Measurements from ENCODE around the gene TREML4.

DNA sequence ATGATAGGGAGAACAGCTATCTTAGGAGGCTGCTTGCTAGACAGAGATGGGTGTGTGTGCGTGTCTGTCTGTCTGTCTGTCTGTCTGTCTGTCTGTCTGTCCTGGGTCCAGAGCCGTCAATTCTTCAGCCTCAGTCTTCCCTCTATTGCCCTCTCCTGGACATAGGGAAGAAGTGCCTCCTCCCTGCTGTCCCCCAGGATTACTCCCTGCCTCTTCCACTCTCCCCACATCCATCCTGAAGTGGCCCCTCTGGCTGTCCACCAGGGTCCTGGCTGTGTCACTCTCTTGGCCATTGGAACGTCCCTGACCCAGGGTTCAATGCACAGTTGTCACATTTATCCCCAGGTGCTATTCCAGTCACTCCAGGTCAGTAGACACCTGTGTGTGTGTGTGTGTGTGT, 37.4 kb upstream of the TREML4 start:
- TF ChIP-seq POLR2A (IDR thresholded peaks at IDR 0.05): no peak
- TF ChIP-seq, protein P1, sequence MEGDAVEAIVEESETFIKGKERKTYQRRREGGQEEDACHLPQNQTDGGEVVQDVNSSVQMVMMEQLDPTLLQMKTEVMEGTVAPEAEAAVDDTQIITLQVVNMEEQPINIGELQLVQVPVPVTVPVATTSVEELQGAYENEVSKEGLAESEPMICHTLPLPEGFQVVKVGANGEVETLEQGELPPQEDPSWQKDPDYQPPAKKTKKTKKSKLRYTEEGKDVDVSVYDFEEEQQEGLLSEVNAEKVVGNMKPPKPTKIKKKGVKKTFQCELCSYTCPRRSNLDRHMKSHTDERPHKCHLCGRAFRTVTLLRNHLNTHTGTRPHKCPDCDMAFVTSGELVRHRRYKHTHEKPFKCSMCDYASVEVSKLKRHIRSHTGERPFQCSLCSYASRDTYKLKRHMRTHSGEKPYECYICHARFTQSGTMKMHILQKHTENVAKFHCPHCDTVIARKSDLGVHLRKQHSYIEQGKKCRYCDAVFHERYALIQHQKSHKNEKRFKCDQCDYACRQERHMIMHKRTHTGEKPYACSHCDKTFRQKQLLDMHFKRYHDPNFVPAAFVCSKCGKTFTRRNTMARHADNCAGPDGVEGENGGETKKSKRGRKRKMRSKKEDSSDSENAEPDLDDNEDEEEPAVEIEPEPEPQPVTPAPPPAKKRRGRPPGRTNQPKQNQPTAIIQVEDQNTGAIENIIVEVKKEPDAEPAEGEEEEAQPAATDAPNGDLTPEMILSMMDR (IDR thresholded peaks at IDR 0.05): no peak
